Body of pancreas (tissue), 4 donors: ENCODE results near the gene SNX20. TPM values are rescaled to one million over a fixed set of nuclear protein-coding genes. Genes with fewer than 3 reads are reported as not detected.

ENCODE experiments used
- ATAC-seq: fragments of 150-250 bp; one replicate; pipeline ENCODE4 v1.9.1; 2016
- DNase-seq, 4 donors: peaks; one replicate each; pipeline ENCODE4 v3.0.0-alpha.2; 2019
- H3K27ac ChIP-seq, 4 donors: fragments of 200-600 bp; sonication (generic); 1 replicate in 3 of 4; 2 replicates in 1 of 4; pipeline versions ENCODE4 v1.5.1 to v1.6.1; 2016 to 2019; ENCODE audit warnings: mild to moderate bottlenecking in 1 of 4, mixed read lengths in 1 of 4, moderate library complexity in 1 of 4
- H3K27me3 ChIP-seq, 2 donors: fragments of 200-600 bp; sonication (generic); one replicate each; pipeline ENCODE4 v1.6.0; 2016; ENCODE audit warnings: mild to moderate bottlenecking in 1 of 2
- H3K36me3 ChIP-seq, 2 donors: fragments of 200-600 bp; sonication (generic); replicated peaks in 1 of 2; 2 replicates each; pipeline ENCODE4 v1.5.1; 2016; ENCODE audit warnings: low read depth in 2 of 2; ENCODE audit not compliant: insufficient read depth in 1 of 2
- H3K4me1 ChIP-seq: fragments of 200-600 bp; sonication (generic); one replicate; pipeline ENCODE4 v1.6.0; 2016
- H3K4me3 ChIP-seq, 2 donors: fragments of 200-600 bp; sonication (generic); 1 replicate in 1 of 2; 2 replicates in 1 of 2; pipeline ENCODE4 v1.5.1; 2016 to 2019
- H3K9me3 ChIP-seq, 3 donors: fragments of 200-600 bp; sonication (generic); 1 replicate in 2 of 3; 2 replicates in 1 of 3; pipeline ENCODE4 v1.5.1; 2016
- POLR2A ChIP-seq, 3 donors: fragments of 450-650 bp; IDR thresholded peaks; one replicate each; pipeline ENCODE4 v1.6.1; 2016; ENCODE audit warnings: antibody characterized with exemption in 3 of 3, mild to moderate bottlenecking in 2 of 3
- WGBS, 2 donors: methylation state at CpG; one replicate each; pipeline ENCODE4 v1.1.5; 2017; 5-methylcytosine and 5-hydroxymethylcytosine counted together
- intact Hi-C: fragments of 100-400 bp; cut with DNase I; formaldehyde crosslinking; loops from one replicate; pipeline ENCODE4 v1.15.1; 2023
- total RNA-seq, 2 donors: library from RNA; depleted of rRNA; stranded (reverse); fragments of >200 nt; gene quantifications; one replicate each; pipeline ENCODE4 v1.1.0, GENCODE V29; 2016
- TF ChIP-seq, protein P1 (sequence below), 7 experiments: fragments of 450-650 bp in 4 of 7; fragments of 200-600 bp in 3 of 7; sonication (generic) in 3 of 7; IDR thresholded peaks; one replicate each; pipeline ENCODE4 v1.5.1; 2016 to 2019; ENCODE audit warnings: antibody characterized with exemption in 7 of 7

SNX20 gene
- total RNA-seq, 2 donors from 2014 or later = 0.99 to 2.1 TPM

- ATAC-seq = no peak
- no peak for DNase-seq
- Histone ChIP-seq H3K4me1 (no peaks in the 10 kb centered on the region), H3K36me3 (no peaks in the 10 kb centered on the region), H3K27ac (no peak overlapping the region), H3K4me3 (no peak overlapping the region), H3K27me3 (peaks cover 0 to 9% of the 10 kb centered on the region in 2 donors), H3K9me3 (peaks cover 0 to 13% (median 0%) of the 10 kb centered on the region in 3 donors)
- intact Hi-C loops = loop anchor here (10.0 kb wide), 1 partner anchor 290 kb away; no protein-coding TSS in a partner anchor
- TF ChIP-seq POLR2A (IDR thresholded peaks at IDR 0.05) = no peak
- TF ChIP-seq, protein P1, sequence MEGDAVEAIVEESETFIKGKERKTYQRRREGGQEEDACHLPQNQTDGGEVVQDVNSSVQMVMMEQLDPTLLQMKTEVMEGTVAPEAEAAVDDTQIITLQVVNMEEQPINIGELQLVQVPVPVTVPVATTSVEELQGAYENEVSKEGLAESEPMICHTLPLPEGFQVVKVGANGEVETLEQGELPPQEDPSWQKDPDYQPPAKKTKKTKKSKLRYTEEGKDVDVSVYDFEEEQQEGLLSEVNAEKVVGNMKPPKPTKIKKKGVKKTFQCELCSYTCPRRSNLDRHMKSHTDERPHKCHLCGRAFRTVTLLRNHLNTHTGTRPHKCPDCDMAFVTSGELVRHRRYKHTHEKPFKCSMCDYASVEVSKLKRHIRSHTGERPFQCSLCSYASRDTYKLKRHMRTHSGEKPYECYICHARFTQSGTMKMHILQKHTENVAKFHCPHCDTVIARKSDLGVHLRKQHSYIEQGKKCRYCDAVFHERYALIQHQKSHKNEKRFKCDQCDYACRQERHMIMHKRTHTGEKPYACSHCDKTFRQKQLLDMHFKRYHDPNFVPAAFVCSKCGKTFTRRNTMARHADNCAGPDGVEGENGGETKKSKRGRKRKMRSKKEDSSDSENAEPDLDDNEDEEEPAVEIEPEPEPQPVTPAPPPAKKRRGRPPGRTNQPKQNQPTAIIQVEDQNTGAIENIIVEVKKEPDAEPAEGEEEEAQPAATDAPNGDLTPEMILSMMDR (IDR thresholded peaks at IDR 0.05) = no peak
- 84 to 88% methylated on average over 4 of the region's 4 CpGs for WGBS, 2 donors
Measured at GRCh38 chr16:50674831-50675230, 6.3 kb downstream of the SNX20 start.

GRCh38 chr16:50673496-50674275 is 7.4 kb downstream of the SNX20 start:
- DNase-seq = no peak
- 49 to 74% methylated on average over 30 to 70 of the region's 70 CpGs for WGBS, 2 donors
- intact Hi-C loops = loop anchor here (10.0 kb wide), 1 partner anchor 289 kb away; no protein-coding TSS in a partner anchor

DNA sequence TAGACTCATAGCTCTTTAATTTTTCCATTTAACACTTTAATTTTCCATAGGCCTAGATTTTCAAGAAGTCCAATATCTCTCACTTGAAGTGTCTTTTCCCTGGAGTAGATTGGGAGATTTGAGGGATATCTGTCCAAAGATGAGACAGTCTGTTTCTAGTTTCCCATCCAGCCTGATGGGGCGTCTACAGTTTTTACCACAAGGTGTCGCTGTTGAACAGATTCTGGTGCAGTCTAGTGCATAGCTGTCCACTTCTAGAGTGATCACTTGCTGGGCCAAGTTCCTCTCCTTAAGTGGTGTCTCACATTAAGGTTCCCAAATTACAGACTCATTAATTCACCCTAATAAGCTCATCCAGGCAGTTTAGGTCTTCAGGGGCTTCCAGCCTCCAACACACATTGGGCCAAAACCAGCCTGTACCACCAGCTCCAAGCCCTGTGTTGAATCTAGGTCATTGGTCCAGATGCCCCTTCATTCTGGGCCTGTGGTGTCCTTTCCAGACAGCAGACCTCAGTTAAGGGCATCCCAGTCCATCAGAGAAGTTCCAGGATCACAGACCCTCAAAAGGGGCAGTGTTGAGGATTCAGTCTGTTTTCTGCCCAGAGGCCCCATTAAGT is 9.4 kb downstream of the SNX20 start:
- WGBS, 2 donors = 33 to 59% methylated on average over 2 of the region's 2 CpGs
- DNase-seq = no peak
- ATAC-seq = no peak
- intact Hi-C loops = loop anchor here (10.0 kb wide), 1 partner anchor 287 kb away; no protein-coding TSS in a partner anchor
- Histone ChIP-seq H3K9me3 (peaks cover 0 to 13% (median 0%) of the 10 kb centered on the region in 3 donors), H3K4me1 (peaks cover 4% of the 10 kb centered on the region), H3K27me3 (peaks cover 0 to 9% of the 10 kb centered on the region in 2 donors), H3K27ac (no peak overlapping the region), H3K36me3 (no peaks in the 10 kb centered on the region), H3K4me3 (no peak overlapping the region)
- TF ChIP-seq POLR2A (IDR thresholded peaks at IDR 0.05) = no peak
- TF ChIP-seq, protein P1 (IDR thresholded peaks at IDR 0.05) = peak in 4 of 7 experiments; percentile 12 to 32 (median 20)

More at GRCh38 chr16:50673496-50674275, 7.4 kb downstream of the SNX20 start:
- TF ChIP-seq, protein P1 (IDR thresholded peaks at IDR 0.05) = no peak
- no peak for TF ChIP-seq POLR2A (IDR thresholded peaks at IDR 0.05)
- no peak overlapping the region for H3K27ac ChIP-seq
- H3K4me3 ChIP-seq = no peak overlapping the region
- peaks cover 0 to 9% of the 10 kb centered on the region in 2 donors for H3K27me3 ChIP-seq
- H3K9me3 ChIP-seq = peaks cover 0 to 13% (median 0%) of the 10 kb centered on the region in 3 donors
- H3K4me1 ChIP-seq = peaks cover 2% of the 10 kb centered on the region
- no peak for ATAC-seq
- H3K36me3 ChIP-seq = no peaks in the 10 kb centered on the region

- H3K4me3 ChIP-seq = no peak overlapping the region
- WGBS, 2 donors = 83 to 86% methylated on average over 6 of the region's 6 CpGs
- no peak overlapping the region for H3K27ac ChIP-seq
- no peak for ATAC-seq
- no peak for TF ChIP-seq POLR2A (IDR thresholded peaks at IDR 0.05)
- TF ChIP-seq, protein P1 (IDR thresholded peaks at IDR 0.05) = no peak
- H3K27me3 ChIP-seq = peaks cover 0 to 9% of the 10 kb centered on the region in 2 donors
- no peak for DNase-seq
- no peaks in the 10 kb centered on the region for H3K36me3 ChIP-seq
- H3K9me3 ChIP-seq = peaks cover 0 to 13% (median 2%) of the 10 kb centered on the region in 3 donors
- peaks cover 7% of the 10 kb centered on the region for H3K4me1 ChIP-seq
- intact Hi-C loops = loop anchor here (10.0 kb wide), 1 partner anchor 286 kb away; no protein-coding TSS in a partner anchor
Measured at GRCh38 chr16:50670476-50670875, 10.6 kb downstream of the SNX20 start.
